ENCODE data around the gene PADI2. TPM values are rescaled to one million over a fixed set of nuclear protein-coding genes. Genes with fewer than 3 reads are reported as not detected.

PADI2 gene
- total RNA-seq, 6 donors from 2014 or later, result 1.9 to 25.2 (median 4.9) TPM

- H3K9me3 ChIP-seq, result no peaks in the 10 kb centered on the region
- peaks cover 0 to 24% (median 11%) of the 10 kb centered on the region in 4 donors for H3K4me1 ChIP-seq
- DNase-seq (no peak), ATAC-seq (ENCODE audit: low FRiP score in 2 of 2) (no peak)
- 69 to 76% methylated on average over 5 of the region's 5 CpGs for WGBS, 2 donors
- H3K4me3 ChIP-seq, result no peak overlapping the region
- H3K36me3 ChIP-seq, result peaks cover 6 to 94% (median 63%) of the 10 kb centered on the region in 4 donors
- TF ChIP-seq POLR2AphosphoS5 (IDR thresholded peaks at IDR 0.05) (no peak), EP300 (IDR thresholded peaks at IDR 0.05) (no peak), CTCF (IDR thresholded peaks at IDR 0.05) (no peak), POLR2A (IDR thresholded peaks at IDR 0.05) (no peak)
- H3K27me3 ChIP-seq, result no peaks in the 10 kb centered on the region
- peak overlapping the region in 3 of 4 donors; percentile 5 to 62 (median 19) for H3K27ac ChIP-seq
These were observed 90.5 kb downstream of the PADI2 start for GRCh38 chr1:17028662-17029188.

- Histone ChIP-seq H3K9me3 (no peaks in the 10 kb centered on the region), H3K36me3 (peaks cover 4 to 94% (median 69%) of the 10 kb centered on the region in 4 donors), H3K27ac (peak overlapping the region; percentile 23 to 62 (median 40)), H3K4me3 (no peak overlapping the region), H3K4me1 (peaks cover 0 to 27% (median 11%) of the 10 kb centered on the region in 4 donors), H3K27me3 (no peaks in the 10 kb centered on the region)
- DNase-seq (peak in 1 of 2 donors; percentile 64), ATAC-seq (ENCODE audit: low FRiP score in 2 of 2) (peak; percentile 10 to 76)
- TF ChIP-seq POLR2AphosphoS5 (IDR thresholded peaks at IDR 0.05) (no peak), POLR2A (IDR thresholded peaks at IDR 0.05) (no peak), EP300 (IDR thresholded peaks at IDR 0.05) (no peak), CTCF (IDR thresholded peaks at IDR 0.05) (no peak)
- 49 to 65% methylated on average over 2 of the region's 2 CpGs for WGBS, 2 donors
These were observed 91.4 kb downstream of the PADI2 start for GRCh38 chr1:17027900-17028299.

- WGBS, 2 donors, result 41 to 46% methylated on average over 5 of the region's 5 CpGs
- ATAC-seq (ENCODE audit: low FRiP score in 2 of 2) (peak; percentile 82 to 89), DNase-seq (peak; percentile 65 to 89)
- no peaks in the 10 kb centered on the region for H3K27me3 ChIP-seq
- no peaks in the 10 kb centered on the region for H3K9me3 ChIP-seq
- no peak for TF ChIP-seq EP300 (IDR thresholded peaks at IDR 0.05)
- TF ChIP-seq POLR2AphosphoS5 (IDR thresholded peaks at IDR 0.05), result peak in 1 of 2 donors; percentile 19
- peaks cover 0 to 27% (median 11%) of the 10 kb centered on the region in 4 donors for H3K4me1 ChIP-seq
- H3K27ac ChIP-seq, result peak overlapping the region; percentile 23 to 55 (median 40)
- peaks cover 6 to 94% (median 69%) of the 10 kb centered on the region in 4 donors for H3K36me3 ChIP-seq
- no peak overlapping the region for H3K4me3 ChIP-seq
These were observed 91.8 kb downstream of the PADI2 start for GRCh38 chr1:17027403-17027802.

- peaks cover 30 to 97% (median 80%) of the 10 kb centered on the region in 4 donors for H3K36me3 ChIP-seq
These were observed 94.5 kb downstream of the PADI2 start for GRCh38 chr1:17024721-17025120.

GRCh38 chr1:17023573-17023972, 95.7 kb downstream of the PADI2 start:
- DNase-seq (no peak), ATAC-seq (ENCODE audit: low FRiP score in 2 of 2) (no peak)
- Histone ChIP-seq H3K36me3 (peaks cover 35 to 99% (median 85%) of the 10 kb centered on the region in 4 donors), H3K4me1 (peaks cover 0 to 25% (median 11%) of the 10 kb centered on the region in 4 donors), H3K4me3 (no peak overlapping the region), H3K27ac (no peak overlapping the region), H3K27me3 (no peaks in the 10 kb centered on the region), H3K9me3 (no peaks in the 10 kb centered on the region)
- 91 to 94% methylated on average over 3 of the region's 3 CpGs for WGBS, 2 donors
- no peak for TF ChIP-seq POLR2AphosphoS5 (IDR thresholded peaks at IDR 0.05)
- TF ChIP-seq EP300 (IDR thresholded peaks at IDR 0.05), result no peak
- no peak for TF ChIP-seq POLR2A (IDR thresholded peaks at IDR 0.05)
- TF ChIP-seq CTCF (IDR thresholded peaks at IDR 0.05), result no peak

More at GRCh38 chr1:17024721-17025120, 94.5 kb downstream of the PADI2 start:
- WGBS, 2 donors, result 100% methylated on average over 1 of the region's 1 CpG
- no peak overlapping the region for H3K4me3 ChIP-seq
- DNase-seq, result no peak
- H3K27me3 ChIP-seq, result no peaks in the 10 kb centered on the region
- no peak for ATAC-seq (ENCODE audit: low FRiP score in 2 of 2)
- TF ChIP-seq CTCF (IDR thresholded peaks at IDR 0.05) (no peak), POLR2AphosphoS5 (IDR thresholded peaks at IDR 0.05) (no peak), POLR2A (IDR thresholded peaks at IDR 0.05) (no peak), EP300 (IDR thresholded peaks at IDR 0.05) (no peak)
- no peaks in the 10 kb centered on the region for H3K9me3 ChIP-seq
- no peak overlapping the region for H3K27ac ChIP-seq
- peaks cover 0 to 27% (median 11%) of the 10 kb centered on the region in 4 donors for H3K4me1 ChIP-seq

Data from upper lobe of left lung (tissue), 6 donors.